H1 (cell line): ENCODE measurements around the gene PRSS21. TPM values are rescaled to one million over a fixed set of nuclear protein-coding genes. Genes with fewer than 3 reads are reported as not detected.
A peak's percentile ranks its signal among the peaks of the same experiment; 100 is the strongest.

Experiments used
- CTCF ChIA-PET: fragments of 300-600 bp; sonication (Branson Sonifier 250); formaldehyde crosslinking; loops from one replicate; lab custom pipeline; 2021; ENCODE audit not compliant: partially characterized antibody; lab: Charles Lee
- POLR2A ChIA-PET: fragments of 300-600 bp; sonication (Branson Sonifier 250); formaldehyde crosslinking; loops from one replicate; lab custom pipeline; 2021; ENCODE audit warnings: inconsistent platforms; ENCODE audit not compliant: partially characterized antibody; lab: Charles Lee
- DNase-seq, 2 experiments: peaks; one replicate each; pipeline versions ENCODE4 v3.0.0 to v3.0.0-alpha.2; 2010 to 2022; ENCODE audit warnings: low spot score in 2 of 2, low read depth in 1 of 2, mixed read lengths in 1 of 2
- FAIRE-seq: peaks from 2 replicates; lab custom pipeline; 2011; peaks lifted over from hg19 to GRCh38; lab: Jason Lieb, UNC
- H2AFZ ChIP-seq: 2 replicates; pipeline ENCODE4 v1.8.1; 2012; ENCODE audit warnings: low read length, inconsistent platforms
- H2AK5ac ChIP-seq: 2 replicates; pipeline ENCODE4 v1.6.1; 2013; ENCODE audit warnings: low read depth, low read length
- H2BK120ac ChIP-seq: replicated peaks from 2 replicates; pipeline ENCODE3; 2013; ENCODE audit warnings: low read depth, low read length, inconsistent platforms
- H2BK12ac ChIP-seq: 2 replicates; pipeline ENCODE4 v1.6.1; 2013; ENCODE audit warnings: low read depth, low read length
- H2BK15ac ChIP-seq: 2 replicates; pipeline ENCODE4 v1.6.1; 2013; ENCODE audit warnings: low read length
- H2BK20ac ChIP-seq: 2 replicates; pipeline ENCODE4 v1.6.1; 2013; ENCODE audit warnings: low read length
- H2BK5ac ChIP-seq: 2 replicates; pipeline ENCODE4 v1.6.1; 2013; ENCODE audit warnings: low read depth, low read length
- H3K14ac ChIP-seq: 2 replicates; pipeline ENCODE4 v1.6.1; 2013; ENCODE audit warnings: inconsistent platforms; ENCODE audit not compliant: insufficient read length
- H3K18ac ChIP-seq: 2 replicates; pipeline ENCODE4 v1.6.1; 2013; ENCODE audit warnings: low read length; ENCODE audit errors: extremely low read depth
- H3K23ac ChIP-seq: 2 replicates; pipeline ENCODE4 v1.6.1; 2013; ENCODE audit warnings: inconsistent platforms; ENCODE audit not compliant: insufficient read length
- H3K23me2 ChIP-seq: 2 replicates; pipeline ENCODE4 v1.6.1; 2013; ENCODE audit warnings: low read depth, low read length
- H3K27ac ChIP-seq: 2 replicates; pipeline ENCODE4 v1.6.1; 2011; ENCODE audit warnings: low read depth, low read length, inconsistent platforms
- H3K27me3 ChIP-seq, 4 experiments: replicated peaks in 1 of 4; 1 replicate in 1 of 4; 2 replicates in 3 of 4; pipeline versions ENCODE4 v1.6.1 to v1.8.1; 2011 to 2013; ENCODE audit warnings: low read length in 3 of 4, mild to moderate bottlenecking in 3 of 4, inconsistent platforms in 2 of 4, mixed read lengths in 2 of 4, moderate library complexity in 1 of 4; ENCODE audit not compliant: control insufficient read depth in 3 of 4, insufficient read depth in 3 of 4; ENCODE audit errors: extremely low read depth in 1 of 4
- H3K36me3 ChIP-seq, 4 experiments: 2 replicates each; pipeline versions ENCODE4 v1.6.1 to v1.8.1; 2011 to 2013; ENCODE audit warnings: mild to moderate bottlenecking in 4 of 4, low read length in 3 of 4, moderate library complexity in 2 of 4, control low read depth in 1 of 4, inconsistent platforms in 1 of 4; ENCODE audit not compliant: insufficient read depth in 4 of 4, control insufficient read depth in 2 of 4
- H3K4ac ChIP-seq: replicated peaks from 2 replicates; pipeline ENCODE3; 2013; ENCODE audit warnings: low read length, low read depth, mixed read lengths, inconsistent platforms; ENCODE audit not compliant: insufficient read length
- H3K4me1 ChIP-seq, 4 experiments: replicated peaks in 1 of 4; 1 replicate in 1 of 4; 2 replicates in 3 of 4; pipeline versions ENCODE4 v1.6.1 to v1.8.1; 2011 to 2013; ENCODE audit warnings: low read length in 3 of 4, inconsistent platforms in 2 of 4, mixed read lengths in 1 of 4; ENCODE audit not compliant: insufficient read depth in 4 of 4, control insufficient read depth in 3 of 4
- H3K4me2 ChIP-seq, 2 experiments: 2 replicates each; pipeline versions ENCODE4 v1.6.1 to v1.8.1; 2011 to 2013; ENCODE audit warnings: low read depth in 2 of 2, low read length in 2 of 2, control low read depth in 1 of 2, inconsistent platforms in 1 of 2, mild to moderate bottlenecking in 1 of 2; ENCODE audit not compliant: insufficient read depth in 1 of 2
- H3K4me3 ChIP-seq, 4 experiments: fragments of 200-600, 300-600 bp in 1 of 4; sonication (generic), shearing (Covaris generic), sonication (Bioruptor Twin) in 1 of 4; 2 replicates each; pipeline versions ENCODE4 v1.5.1 to v1.8.1; 2011 to 2016; ENCODE audit warnings: low read length in 4 of 4, low read depth in 3 of 4, control low read depth in 2 of 4, inconsistent platforms in 2 of 4, mild to moderate bottlenecking in 2 of 4, mixed read lengths in 1 of 4, moderate library complexity in 1 of 4; ENCODE audit not compliant: insufficient read depth in 2 of 4; ENCODE audit errors: extremely low read depth in 1 of 4
- H3K56ac ChIP-seq: replicated peaks from 2 replicates; pipeline ENCODE3; 2013; ENCODE audit warnings: low read depth, mild to moderate bottlenecking, mixed read lengths, low read length, inconsistent platforms; ENCODE audit not compliant: insufficient read length
- H3K79me1 ChIP-seq: 2 replicates; pipeline ENCODE4 v1.6.1; 2013; ENCODE audit warnings: low read depth, low read length, control low read depth
- H3K79me2 ChIP-seq, 2 experiments: 2 replicates each; pipeline versions ENCODE4 v1.6.1 to v1.8.1; 2012 to 2013; ENCODE audit warnings: low read length in 2 of 2, mild to moderate bottlenecking in 2 of 2, inconsistent platforms in 1 of 2; ENCODE audit not compliant: insufficient read depth in 2 of 2, control insufficient read depth in 1 of 2
- H3K9ac ChIP-seq, 4 experiments: replicated peaks in 1 of 4; 1 replicate in 1 of 4; 2 replicates in 3 of 4; pipeline versions ENCODE4 v1.6.1 to v1.8.1; 2011 to 2013; ENCODE audit warnings: low read depth in 3 of 4, low read length in 3 of 4, control low read depth in 2 of 4, mild to moderate bottlenecking in 2 of 4, moderate library complexity in 2 of 4, inconsistent platforms in 1 of 4; ENCODE audit errors: extremely low read depth in 1 of 4
- H3K9me3 ChIP-seq, 2 experiments: 2 replicates each; pipeline versions ENCODE4 v1.6.1 to v1.8.1; 2012 to 2013; ENCODE audit warnings: mild to moderate bottlenecking in 2 of 2, moderate library complexity in 2 of 2, control low read depth in 1 of 2, inconsistent platforms in 1 of 2, low read depth in 1 of 2, low read length in 1 of 2, mixed read lengths in 1 of 2; ENCODE audit not compliant: insufficient read depth in 2 of 2
- H4K20me1 ChIP-seq, 2 experiments: replicated peaks in 1 of 2; 2 replicates each; pipeline versions ENCODE3 to v1.8.1; 2011 to 2013; ENCODE audit warnings: inconsistent platforms in 2 of 2, low read length in 2 of 2, mild to moderate bottlenecking in 1 of 2; ENCODE audit not compliant: insufficient read depth in 2 of 2, control insufficient read depth in 1 of 2
- H4K5ac ChIP-seq: 2 replicates; pipeline ENCODE4 v1.6.1; 2013; ENCODE audit warnings: low read length, low read depth, mixed read lengths, inconsistent platforms; ENCODE audit not compliant: insufficient read length
- H4K8ac ChIP-seq: 2 replicates; pipeline ENCODE4 v1.8.0; 2013; ENCODE audit warnings: mild to moderate bottlenecking, moderate library complexity, low read length, inconsistent platforms; ENCODE audit not compliant: insufficient read depth; ENCODE audit errors: extremely low read depth
- H4K91ac ChIP-seq: replicated peaks from 2 replicates; pipeline ENCODE3; 2013; ENCODE audit warnings: low read length, mixed read lengths, inconsistent platforms; ENCODE audit not compliant: insufficient read length
- ASH2L ChIP-seq: fragments of 200-600, 300-600 bp; sonication (generic); IDR thresholded peaks from one replicate; pipeline ENCODE4 v1.7.1; 2017; ENCODE audit warnings: low read length
- SIN3A ChIP-seq, 2 experiments: IDR thresholded peaks in 1 of 2; conservative IDR thresholded peaks in 1 of 2; 2 replicates each; pipeline ENCODE4 v1.6.1; 2011 to 2012; ENCODE audit warnings: low read length in 2 of 2, improper control_type of control experiment in 1 of 2, low read depth in 1 of 2, mild to moderate bottlenecking in 1 of 2
- WGBS, 2 experiments: shearing (Covaris generic) in 1 of 2; methylation state at CpG; one replicate each; pipeline versions ENCODE4 v1.1.6 to v1.1.7; 2013 to 2015; ENCODE audit warnings: low lambda C conversion rate in 2 of 2, mixed read lengths in 2 of 2, inconsistent platforms in 1 of 2, low coverage in 1 of 2, missing lambda C conversion rate in 1 of 2; ENCODE audit not compliant: insufficient replicate concordance in 2 of 2, insufficient coverage in 1 of 2, insufficient read length in 1 of 2; ENCODE audit errors: extremely low coverage in 1 of 2, missing lambda C conversion rate in 1 of 2; 5-methylcytosine and 5-hydroxymethylcytosine counted together
- polyA plus RNA-seq, 7 experiments: library from polyadenylated mRNA; depleted of rRNA in 3 of 7; stranded (reverse) in 5 of 7; unstranded in 2 of 7; fragments of >200 nt in 5 of 7; fragments of 200-250 nt in 2 of 7; gene quantifications; 1 replicate in 5 of 7; 2 replicates in 1 of 7; 4 replicates in 1 of 7; pipeline versions ENCODE4 v1.2.1 to v1.2.3, GENCODE V29; 2011 to 2013; ENCODE audit warnings: missing spikeins in 2 of 7, mixed read lengths in 2 of 7
- total RNA-seq: library from RNA; stranded (reverse); fragmentation: NEBNext Ultra II Directional; extraction: Animal tissue kit (Norgen Biotek cat#: 25700); gene quantifications from 2 replicates; pipeline ENCODE4 v1.2.1, GENCODE V29; 2021

The PRSS21 gene
- total and polyA plus RNA-seq, 2 of the 8 experiments (the other 6 are each of a cell fraction or from before 2014, with no cell fraction given) = 0.76 to 1.0 TPM

DNA sequence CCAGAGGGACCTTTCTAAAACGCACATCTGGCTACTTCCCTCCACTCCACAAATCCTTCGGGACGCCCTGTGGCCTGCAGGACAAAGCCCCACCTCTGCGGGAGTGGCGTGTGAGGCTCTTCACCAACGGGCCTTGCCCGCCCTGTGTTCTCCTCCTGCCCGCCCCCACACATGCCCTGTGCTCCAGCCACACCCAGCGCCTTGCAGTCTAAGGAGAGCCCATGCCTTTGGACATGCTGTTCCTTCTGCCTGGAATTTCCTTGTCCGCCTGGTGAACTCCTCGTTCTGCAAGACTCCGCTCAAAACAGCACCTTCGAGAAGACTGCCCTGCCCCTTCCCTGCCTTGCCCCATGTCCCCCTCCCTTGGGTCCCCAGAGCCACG lies 47.4 kb upstream of the PRSS21 start:
- H3K79me2 ChIP-seq = peaks cover 4 to 48% of the 10 kb centered on the region in 2 experiments; a peak in 2 of 4 replicates
- no peak overlapping the region for H4K8ac ChIP-seq
- peaks cover 0 to 3% (median under 1%) of the 10 kb centered on the region in 4 experiments; a peak in 3 of 7 replicates for H3K4me1 ChIP-seq
- no peak overlapping the region for H4K91ac ChIP-seq
- no peak overlapping the region for H2BK12ac ChIP-seq
- no peak for TF ChIP-seq SIN3A (conservative IDR thresholded peaks at IDR 0.05 in 1 of 2, IDR thresholded peaks at IDR 0.05 in 1 of 2; ENCODE audit: low read depth in 1 of 2, low read length in 2 of 2)
- TF ChIP-seq ASH2L = no peak
- no peak overlapping the region for H3K18ac ChIP-seq
- no peak overlapping the region for H2BK15ac ChIP-seq
- no peak overlapping the region for H2AK5ac ChIP-seq
- no peak for DNase-seq
- H3K79me1 ChIP-seq = peaks cover 5% of the 10 kb centered on the region
- H3K14ac ChIP-seq = no peak overlapping the region
- H3K56ac ChIP-seq = no peak overlapping the region
- H3K36me3 ChIP-seq = peaks cover 60 to 91% (median 76%) of the 10 kb centered on the region in 4 experiments
- H3K4me3 ChIP-seq = no peak overlapping the region
- POLR2A ChIA-PET = interaction anchor here (0.9 to 6.9 kb wide), 8 partner anchors 8 to 41 kb away, joined by 3 to 140 read pairs (median 5); partner anchors contain the start of genes ELOB and SRRM2
- no peaks in the 10 kb centered on the region for H3K27me3 ChIP-seq
- H3K9me3 ChIP-seq = peaks cover 0 to 1% of the 10 kb centered on the region in 2 experiments; a peak in 1 of 4 replicates
- no peak overlapping the region for H2BK20ac ChIP-seq
- H3K9ac ChIP-seq = no peak overlapping the region
- H2BK5ac ChIP-seq = peak overlapping the region; percentile 55; the same call in 1 of the 2 replicates
- CTCF ChIA-PET = interaction anchor here (0.9 to 2.0 kb wide), 4 partner anchors 11 to 98 kb away, joined by 3 to 6 read pairs (median 3); no protein-coding TSS in a partner anchor
- no peaks in the 10 kb centered on the region for H3K23me2 ChIP-seq
- 0 out of 2 replicates have a peak overlapping the region, but pooled peaks have one; percentile 16 for H3K27ac ChIP-seq
- no peak overlapping the region for H2AFZ ChIP-seq
- H3K23ac ChIP-seq = no peak overlapping the region
- H3K4me2 ChIP-seq = no peak overlapping the region
- no peak overlapping the region for H4K5ac ChIP-seq
- WGBS, 2 experiments = 95% methylated on average over 11 of the region's 14 CpGs; no CpG with 5 or more reads in 1 of the 2 experiments
- no peak for FAIRE-seq
- no peak overlapping the region for H2BK120ac ChIP-seq
- peaks cover 34 to 49% of the 10 kb centered on the region in 2 experiments for H4K20me1 ChIP-seq
- no peak overlapping the region for H3K4ac ChIP-seq
